Measurements from ENCODE around the gene FOXR1. TPM values are rescaled to one million over a fixed set of nuclear protein-coding genes. Genes with fewer than 3 reads are reported as not detected.

Gene FOXR1
- total and polyA plus RNA-seq, 12 donors = 0.22 TPM; not detected in 11

GRCh38 chr11:118998822-118999221, 27.3 kb downstream of the FOXR1 start:
- peaks cover 11 to 24% of the 10 kb centered on the region in 2 donors for H3K4me1 ChIP-seq (replicated peaks in 1 of 2)
- intact Hi-C loops (cut with DNase I) = no loop called here
- 31 to 42% (median 34%) methylated on average over 6 of the region's 6 CpGs for WGBS, 4 donors
- H3K36me3 ChIP-seq (replicated peaks in 1 of 2) = peaks cover 0 to 35% of the 10 kb centered on the region in 2 donors
- peak overlapping the region in 4 of 5 donors; percentile 67 to 95 (median 78) for H3K27ac ChIP-seq
- TF ChIP-seq POLR2A (IDR thresholded peaks at IDR 0.05) (peak in 1 of 2 donors; percentile 25), CTCF (IDR thresholded peaks at IDR 0.05) (no peak)
- no peaks in the 10 kb centered on the region for H3K27me3 ChIP-seq
- no peaks in the 10 kb centered on the region for H3K9me3 ChIP-seq (replicated peaks in 1 of 3)
- peak in 6 of 7 donors; percentile 64 to 75 (median 66) for DNase-seq
- peak overlapping the region in 2 of 4 donors; percentile 53 to 79 for H3K4me3 ChIP-seq

- H3K36me3 ChIP-seq (replicated peaks in 1 of 2) = peaks cover 0 to 48% of the 10 kb centered on the region in 2 donors
These were observed 29.3 kb downstream of the FOXR1 start for GRCh38 chr11:119000906-119001305.

GRCh38 chr11:119006656-119007055, 35.1 kb downstream of the FOXR1 start:
- 90 to 94% (median 92%) methylated on average over 4 of the region's 4 CpGs for WGBS, 4 donors
- Histone ChIP-seq H3K9me3 (replicated peaks in 1 of 3) (no peaks in the 10 kb centered on the region), H3K4me1 (replicated peaks in 1 of 2) (no peaks in the 10 kb centered on the region), H3K27ac (no peak overlapping the region), H3K4me3 (no peak overlapping the region), H3K36me3 (replicated peaks in 1 of 2) (peaks cover 0 to 68% of the 10 kb centered on the region in 2 donors), H3K27me3 (no peaks in the 10 kb centered on the region)
- TF ChIP-seq POLR2A (IDR thresholded peaks at IDR 0.05) (no peak), CTCF (IDR thresholded peaks at IDR 0.05) (no peak)
- DNase-seq = no peak
- intact Hi-C loops (cut with DNase I) = no loop called here

More at GRCh38 chr11:119000906-119001305, 29.3 kb downstream of the FOXR1 start:
- Histone ChIP-seq H3K27me3 (no peaks in the 10 kb centered on the region), H3K27ac (no peak overlapping the region), H3K9me3 (replicated peaks in 1 of 3) (no peaks in the 10 kb centered on the region), H3K4me1 (replicated peaks in 1 of 2) (peaks cover 11 to 24% of the 10 kb centered on the region in 2 donors), H3K4me3 (no peak overlapping the region)
- WGBS, 4 donors = 61 to 76% (median 68%) methylated on average over 1 of the region's 1 CpG
- no peak for DNase-seq
- TF ChIP-seq CTCF (IDR thresholded peaks at IDR 0.05) (no peak), POLR2A (IDR thresholded peaks at IDR 0.05) (no peak)
- intact Hi-C loops (cut with DNase I) = no loop called here

- H3K36me3 ChIP-seq (replicated peaks in 1 of 2) = peaks cover 0 to 77% of the 10 kb centered on the region in 2 donors
These were observed 40.0 kb downstream of the FOXR1 start for GRCh38 chr11:119011476-119012053.

More at GRCh38 chr11:119011476-119012053, 40.0 kb downstream of the FOXR1 start:
- intact Hi-C loops (cut with DNase I) = no loop called here
- Histone ChIP-seq H3K9me3 (replicated peaks in 1 of 3) (no peaks in the 10 kb centered on the region), H3K27ac (no peak overlapping the region), H3K4me3 (no peak overlapping the region), H3K4me1 (replicated peaks in 1 of 2) (peaks cover 4 to 11% of the 10 kb centered on the region in 2 donors), H3K27me3 (no peaks in the 10 kb centered on the region)
- DNase-seq = no peak
- WGBS, 4 donors = 81 to 86% (median 85%) methylated on average over 5 to 6 of the region's 6 CpGs
- TF ChIP-seq CTCF (IDR thresholded peaks at IDR 0.05) (no peak), POLR2A (IDR thresholded peaks at IDR 0.05) (no peak)
